Fibroblast of lung (primary cell): Measurements from ENCODE around the gene ABHD17C. TPM values are rescaled to one million over a fixed set of nuclear protein-coding genes. Genes with fewer than 3 reads are reported as not detected.

Source experiments
- DNase-seq, 2 donors: peaks; one replicate each; pipeline versions ENCODE4 v3.0.0 to v3.0.0-alpha.2; 2010; ENCODE audit warnings: low read depth in 2 of 2
- H2AFZ ChIP-seq: 2 replicates; pipeline ENCODE4 v1.5.1; 2012; ENCODE audit warnings: low read length, control low read depth, inconsistent platforms
- H3K27ac ChIP-seq: 2 replicates; pipeline ENCODE4 v1.5.1; 2011; ENCODE audit warnings: low read length, control low read depth; ENCODE audit not compliant: insufficient read depth
- H3K27me3 ChIP-seq: 2 replicates; pipeline ENCODE4 v1.5.1; 2011; ENCODE audit warnings: mild to moderate bottlenecking, low read length; ENCODE audit not compliant: control insufficient read depth, insufficient read depth
- H3K36me3 ChIP-seq: 2 replicates; pipeline ENCODE4 v1.5.1; 2011; ENCODE audit warnings: low read length; ENCODE audit not compliant: control insufficient read depth, insufficient read depth
- H3K4me1 ChIP-seq: 2 replicates; pipeline ENCODE4 v1.5.1; 2011; ENCODE audit warnings: low read length; ENCODE audit not compliant: control insufficient read depth, insufficient read depth; ENCODE audit errors: extremely low read depth
- H3K4me2 ChIP-seq: 2 replicates; pipeline ENCODE4 v1.5.1; 2011; ENCODE audit warnings: low read length, control low read depth; ENCODE audit not compliant: insufficient read depth; ENCODE audit errors: extremely low read depth
- H3K4me3 ChIP-seq, 4 experiments: fragments of 200-600 bp in 1 of 4; sonication (generic) in 1 of 4; replicated peaks in 1 of 4; 2 replicates each; pipeline ENCODE4 v1.5.1; 2011 to 2016; ENCODE audit warnings: low read length in 4 of 4, low read depth in 3 of 4, mild to moderate bottlenecking in 3 of 4, control low read depth in 2 of 4, inconsistent platforms in 1 of 4, mixed read lengths in 1 of 4; ENCODE audit not compliant: insufficient read depth in 1 of 4; ENCODE audit errors: control extremely low read depth in 1 of 4
- H3K79me2 ChIP-seq: 2 replicates; pipeline ENCODE4 v1.5.1; 2012; ENCODE audit warnings: mild to moderate bottlenecking, low read length, inconsistent platforms; ENCODE audit not compliant: control insufficient read depth, insufficient read depth
- H3K9ac ChIP-seq: 2 replicates; pipeline ENCODE4 v1.5.1; 2011; ENCODE audit warnings: mild to moderate bottlenecking, low read length, control low read depth; ENCODE audit not compliant: insufficient read depth
- H3K9me3 ChIP-seq: 2 replicates; pipeline ENCODE4 v1.5.1; 2012; ENCODE audit warnings: low read depth, low read length; ENCODE audit not compliant: control insufficient read depth, insufficient read depth
- H4K20me1 ChIP-seq: 2 replicates; pipeline ENCODE4 v1.5.1; 2011; ENCODE audit warnings: low read length; ENCODE audit not compliant: control insufficient read depth, insufficient read depth; ENCODE audit errors: extremely low read depth
- EZH2 ChIP-seq: IDR thresholded peaks from 2 replicates; pipeline ENCODE4 v1.5.1; 2012; ENCODE audit warnings: low read length, control low read depth, mild to moderate bottlenecking; ENCODE audit errors: missing control alignments
- polyA plus RNA-seq, 2 donors: library from polyadenylated mRNA; depleted of rRNA in 1 of 2; stranded (reverse) in 1 of 2; unstranded in 1 of 2; fragments of >200 nt; gene quantifications; 2 replicates each; pipeline ENCODE4 v1.2.1, GENCODE V29; 2011 to 2012; ENCODE audit warnings: missing spikeins in 1 of 2
- total RNA-seq: library from RNA; depleted of rRNA; stranded (reverse); fragments of >200 nt; gene quantifications from 2 replicates; pipeline ENCODE4 v1.2.1, GENCODE V29; 2014
- TF ChIP-seq, protein P1 (sequence below), 2 donors: IDR thresholded peaks in 1 of 2; conservative IDR thresholded peaks in 1 of 2; 1 replicate in 1 of 2; 2 replicates in 1 of 2; pipeline ENCODE4 v1.5.1; 2011 to 2012; ENCODE audit warnings: low read length in 2 of 2, control low read depth in 1 of 2, inconsistent platforms in 1 of 2, low read depth in 1 of 2, mild to moderate bottlenecking in 1 of 2

The ABHD17C gene
- total and polyA plus RNA-seq, 2 donors (not counting 1 experiment from before 2014, with no cell fraction given) = 14.0 to 38.7 TPM

DNA sequence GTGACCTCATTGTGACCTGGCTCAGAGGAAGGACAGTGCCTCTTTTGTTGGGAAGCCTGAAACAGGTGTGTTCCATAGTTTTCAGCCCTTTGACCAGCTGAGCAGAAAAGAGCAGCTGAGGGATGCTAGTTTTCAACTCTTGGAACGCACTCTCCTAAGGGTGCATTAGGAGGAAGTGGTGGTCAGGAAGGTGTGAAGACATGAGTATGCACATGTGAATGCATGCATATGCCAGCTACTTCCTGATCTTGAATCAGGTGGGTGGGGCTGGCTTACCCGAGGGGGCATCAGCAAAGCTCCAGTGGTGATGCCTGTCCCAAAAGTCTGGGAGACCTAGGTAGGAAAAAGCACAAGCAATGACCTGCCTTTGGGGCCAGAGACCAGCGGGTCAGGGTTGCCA, 60.8 kb downstream of the ABHD17C start:
- H3K9me3 ChIP-seq = no peaks in the 10 kb centered on the region
- H2AFZ ChIP-seq = no peak overlapping the region
- H3K27ac ChIP-seq = no peak overlapping the region
- peaks cover 11% of the 10 kb centered on the region for H3K36me3 ChIP-seq
- no peaks in the 10 kb centered on the region for H4K20me1 ChIP-seq
- DNase-seq = no peak
- H3K27me3 ChIP-seq = no peaks in the 10 kb centered on the region
- no peaks in the 10 kb centered on the region for H3K4me1 ChIP-seq
- no peak overlapping the region for H3K4me3 ChIP-seq
- H3K9ac ChIP-seq = no peak overlapping the region
- no peak for TF ChIP-seq EZH2
- TF ChIP-seq, protein P1, sequence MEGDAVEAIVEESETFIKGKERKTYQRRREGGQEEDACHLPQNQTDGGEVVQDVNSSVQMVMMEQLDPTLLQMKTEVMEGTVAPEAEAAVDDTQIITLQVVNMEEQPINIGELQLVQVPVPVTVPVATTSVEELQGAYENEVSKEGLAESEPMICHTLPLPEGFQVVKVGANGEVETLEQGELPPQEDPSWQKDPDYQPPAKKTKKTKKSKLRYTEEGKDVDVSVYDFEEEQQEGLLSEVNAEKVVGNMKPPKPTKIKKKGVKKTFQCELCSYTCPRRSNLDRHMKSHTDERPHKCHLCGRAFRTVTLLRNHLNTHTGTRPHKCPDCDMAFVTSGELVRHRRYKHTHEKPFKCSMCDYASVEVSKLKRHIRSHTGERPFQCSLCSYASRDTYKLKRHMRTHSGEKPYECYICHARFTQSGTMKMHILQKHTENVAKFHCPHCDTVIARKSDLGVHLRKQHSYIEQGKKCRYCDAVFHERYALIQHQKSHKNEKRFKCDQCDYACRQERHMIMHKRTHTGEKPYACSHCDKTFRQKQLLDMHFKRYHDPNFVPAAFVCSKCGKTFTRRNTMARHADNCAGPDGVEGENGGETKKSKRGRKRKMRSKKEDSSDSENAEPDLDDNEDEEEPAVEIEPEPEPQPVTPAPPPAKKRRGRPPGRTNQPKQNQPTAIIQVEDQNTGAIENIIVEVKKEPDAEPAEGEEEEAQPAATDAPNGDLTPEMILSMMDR (conservative IDR thresholded peaks at IDR 0.05 in 1 of 2, IDR thresholded peaks at IDR 0.05 in 1 of 2; ENCODE audit: low read depth in 1 of 2, low read length in 2 of 2) = no peak
- H3K4me2 ChIP-seq = no peak overlapping the region
- no peaks in the 10 kb centered on the region for H3K79me2 ChIP-seq

DNA sequence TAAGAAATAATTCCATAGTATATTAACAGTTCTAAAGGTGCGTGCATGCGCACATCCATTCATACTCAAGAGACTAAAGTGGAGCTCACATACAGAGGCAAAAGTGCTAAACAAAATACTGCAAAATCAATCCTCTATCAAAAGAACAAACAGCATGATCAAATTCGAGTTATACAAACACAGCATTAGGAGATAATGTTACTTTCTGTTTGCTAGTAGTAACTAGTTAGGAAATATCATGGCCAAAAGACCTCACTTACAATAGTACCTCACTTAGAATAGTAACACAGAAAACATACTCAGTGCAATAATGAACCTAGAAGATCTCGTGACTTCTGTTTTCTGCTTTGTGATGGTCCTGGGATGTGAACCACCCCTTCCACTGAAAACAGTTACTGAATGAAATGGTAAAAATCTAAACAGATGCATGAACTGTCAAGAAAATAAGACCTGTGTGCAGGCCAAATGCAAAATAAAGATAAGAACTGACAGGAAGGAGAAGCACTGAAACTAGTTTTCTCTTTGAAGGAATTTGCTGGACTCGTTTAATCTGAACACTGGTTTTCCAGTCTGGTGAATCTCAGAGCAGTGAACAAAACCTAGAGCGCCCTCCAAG, 63.1 kb downstream of the ABHD17C start:
- Histone ChIP-seq H3K79me2 (no peaks in the 10 kb centered on the region), H2AFZ (no peak overlapping the region), H3K4me2 (no peak overlapping the region), H3K9ac (no peak overlapping the region), H3K9me3 (no peaks in the 10 kb centered on the region), H4K20me1 (no peaks in the 10 kb centered on the region), H3K27me3 (no peaks in the 10 kb centered on the region), H3K4me3 (no peak overlapping the region), H3K27ac (no peak overlapping the region), H3K4me1 (no peaks in the 10 kb centered on the region), H3K36me3 (peaks cover 8% of the 10 kb centered on the region)
- TF ChIP-seq, protein P1 (conservative IDR thresholded peaks at IDR 0.05 in 1 of 2, IDR thresholded peaks at IDR 0.05 in 1 of 2; ENCODE audit: low read depth in 1 of 2, low read length in 2 of 2) = no peak
- TF ChIP-seq EZH2 = no peak
- DNase-seq = no peak

DNA sequence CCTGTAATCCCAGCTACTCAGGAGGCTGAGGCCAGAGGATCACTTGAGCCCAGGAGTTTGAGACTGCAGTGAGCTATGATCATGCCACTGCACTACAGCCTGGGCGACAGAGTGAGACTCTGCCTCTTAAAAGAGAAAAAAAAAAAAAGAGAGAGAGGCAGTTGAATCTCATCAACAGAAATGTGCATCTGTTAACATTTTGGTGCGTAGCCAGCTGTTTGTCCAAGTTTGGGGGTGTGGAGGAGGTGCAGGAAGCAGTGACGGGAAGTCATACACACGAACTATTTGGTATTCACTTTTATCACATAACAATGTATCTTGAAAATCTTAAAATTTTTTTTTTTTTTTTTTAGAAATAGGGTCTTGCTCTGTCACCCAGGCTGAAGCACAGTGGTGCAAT, 65.8 kb downstream of the ABHD17C start:
- Histone ChIP-seq H3K9ac (no peak overlapping the region), H3K36me3 (peaks cover 2% of the 10 kb centered on the region), H3K79me2 (no peaks in the 10 kb centered on the region), H3K9me3 (no peaks in the 10 kb centered on the region), H3K27ac (no peak overlapping the region), H3K4me2 (no peak overlapping the region), H3K27me3 (no peaks in the 10 kb centered on the region), H3K4me1 (no peaks in the 10 kb centered on the region), H2AFZ (no peak overlapping the region), H3K4me3 (no peak overlapping the region), H4K20me1 (no peaks in the 10 kb centered on the region)
- DNase-seq = no peak
- TF ChIP-seq, protein P1 (conservative IDR thresholded peaks at IDR 0.05 in 1 of 2, IDR thresholded peaks at IDR 0.05 in 1 of 2; ENCODE audit: low read depth in 1 of 2, low read length in 2 of 2) = no peak
- no peak for TF ChIP-seq EZH2
